Pancreas (tissue), 10 donors: ENCODE results near the gene TCL1B. TPM values are rescaled to one million over a fixed set of nuclear protein-coding genes. Genes with fewer than 3 reads are reported as not detected.

Experiments
- ATAC-seq, 4 donors: fragments of 200-7000 bp; cut with Tn5 transposase; one replicate each; pipeline versions ENCODE4 v1.8.0 to v1.9.1; 2020; ENCODE audit warnings: mild to moderate bottlenecking in 4 of 4, moderate library complexity in 4 of 4
- DNase-seq, 6 donors: peaks; one replicate each; pipeline ENCODE4 v3.0.0-alpha.2; 2020
- FAIRE-seq: peaks from 2 replicates; lab custom pipeline; 2012; peaks lifted over from hg19 to GRCh38; lab: Jason Lieb, UNC
- H3K27ac ChIP-seq, 4 donors: fragments of 200-600 bp; sonication (generic); 1 replicate in 3 of 4; 2 replicates in 1 of 4; pipeline versions ENCODE4 v1.5.0 to v1.8.0; 2020
- H3K27me3 ChIP-seq, 4 donors: fragments of 200-600 bp; one replicate each; pipeline ENCODE4 v1.8.0; 2021
- H3K36me3 ChIP-seq, 3 donors: fragments of 200-600 bp; sonication (generic) in 1 of 3; one replicate each; pipeline versions ENCODE4 v1.5.0 to v1.8.0; 2020 to 2021
- H3K4me1 ChIP-seq, 3 donors: fragments of 200-600 bp; one replicate each; pipeline ENCODE4 v1.8.0; 2021
- H3K4me3 ChIP-seq, 4 donors: fragments of 200-600 bp; sonication (generic) in 2 of 4; one replicate each; pipeline versions ENCODE4 v1.5.0 to v1.8.0; 2020 to 2021
- H3K9me3 ChIP-seq, 4 donors: fragments of 200-600 bp; one replicate each; pipeline ENCODE4 v1.8.0; 2021
- CTCF ChIP-seq, 4 donors: fragments of 200-600 bp; sonication (generic) in 3 of 4; IDR thresholded peaks; one replicate each; pipeline versions ENCODE4 v1.5.0 to v1.8.0; 2021; ENCODE audit warnings: antibody characterized with exemption in 4 of 4
- WGBS, 2 donors: extraction: QIAGEN DNeasy Blood & Tissue Kit; methylation state at CpG; one replicate each; pipeline ENCODE4 v1.1.7; 2013; 5-methylcytosine and 5-hydroxymethylcytosine counted together
- intact Hi-C, 3 donors: fragments of 100-400 bp; cut with DNase I; formaldehyde crosslinking; loops; one replicate each; pipeline versions ENCODE4 v1.11.1 to v1.14.2; 2022
- polyA plus RNA-seq, 2 donors: library from polyadenylated mRNA; stranded (reverse); fragments of 200-250 nt; gene quantifications; one replicate each; pipeline ENCODE4 v1.2.3, GENCODE V29; 2013
- total RNA-seq, 6 donors: library from RNA; stranded (reverse); fragmentation: NEBNext Ultra II Directional in 4 of 6; extraction: Animal tissue kit (Norgen Biotek cat#: 25700) in 4 of 6; gene quantifications; one replicate each; pipeline versions ENCODE4 v1.2.1 to v1.2.4, GENCODE V29; 2021 to 2023
- donor health status: healthy with polysubstance abuse.
- donor health status: DM: no; HTN: no; CAD: no; lungs with moderate emphysema.
- donor health status: DM: no; HTN: no; CAD: no.
- donor health status: control.
- donor health status: control.
- donor health status: Bipolar disorder and iron deficiency.
- donor health status: DM: yes; HTN: yes; CAD: no.
- donor health status: DM: no; HTN: no; CAD: no.
- donor health status: DM: no; HTN: no; CAD: no.
- donor health status: DM: yes; HTN: yes; CAD: no.

Gene TCL1B
- total and polyA plus RNA-seq, 8 donors: not detected

DNA sequence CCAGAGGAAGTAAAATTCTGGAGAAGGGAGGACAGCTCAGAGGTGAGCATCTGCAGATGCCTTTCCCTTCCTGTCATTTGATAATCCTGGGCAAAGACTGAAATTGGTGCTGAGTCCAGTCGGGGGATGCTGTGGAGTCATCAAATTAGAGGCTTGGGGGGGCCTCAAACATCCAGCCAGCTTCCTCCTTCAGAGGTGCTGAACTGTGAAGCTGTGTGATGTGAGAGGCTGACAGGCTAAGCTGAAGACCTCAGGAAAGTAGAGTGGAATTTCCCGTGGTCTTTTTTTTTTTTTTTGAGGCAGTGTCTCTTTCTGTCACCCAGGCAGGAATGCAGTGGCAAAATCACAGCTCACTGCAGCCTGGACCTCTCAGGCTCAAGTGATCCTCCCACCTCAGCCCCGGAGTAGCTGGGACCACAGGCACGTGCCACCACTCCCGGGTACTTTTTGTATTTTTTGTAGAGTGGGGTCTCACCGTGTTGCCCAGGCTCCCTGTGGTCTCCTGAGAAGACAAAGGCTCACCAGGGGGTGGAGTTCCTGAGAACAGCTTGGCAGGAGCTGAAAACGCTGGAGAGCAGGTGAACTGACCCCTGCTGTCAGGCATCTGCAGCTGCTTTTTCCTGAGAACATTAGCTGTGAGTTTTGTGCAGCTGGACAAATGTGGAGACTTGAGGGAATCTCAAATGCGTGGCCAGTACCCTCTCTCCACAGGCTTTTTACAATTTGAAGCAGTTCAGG lies 6.1 kb upstream of the TCL1B start:
- Histone ChIP-seq H3K36me3 (no peaks in the 10 kb centered on the region), H3K27me3 (no peaks in the 10 kb centered on the region), H3K9me3 (no peaks in the 10 kb centered on the region), H3K4me3 (no peak overlapping the region), H3K27ac (no peak overlapping the region), H3K4me1 (peaks cover 0 to 15% (median 5%) of the 10 kb centered on the region in 3 donors)
- 11 to 14% methylated on average over 8 of the region's 8 CpGs for WGBS, 2 donors
- TF ChIP-seq CTCF (IDR thresholded peaks at IDR 0.05): peak in 1 of 4 donors; percentile 18
- FAIRE-seq (no peak), DNase-seq (peak in 2 of 6 donors; percentile 27 to 36), ATAC-seq (peak; percentile 54 to 89 (median 76))
- intact Hi-C loops: loop anchor here in 2 of 3 donors (5.0 to 10.0 kb wide), 2 partner anchors 68 to 75 kb away; no protein-coding TSS in a partner anchor

- no peak overlapping the region for H3K4me3 ChIP-seq
- DNase-seq (no peak), FAIRE-seq (no peak), ATAC-seq (no peak)
- no peaks in the 10 kb centered on the region for H3K9me3 ChIP-seq
- H3K4me1 ChIP-seq: peaks cover 0 to 15% (median 5%) of the 10 kb centered on the region in 3 donors
- intact Hi-C loops: loop anchor here in 1 of 3 donors (10.0 kb wide), 1 partner anchor 76 kb away; no protein-coding TSS in a partner anchor
- TF ChIP-seq CTCF (IDR thresholded peaks at IDR 0.05): no peak
- H3K27ac ChIP-seq: no peak overlapping the region
- no peaks in the 10 kb centered on the region for H3K36me3 ChIP-seq
- WGBS, 2 donors: 95 to 97% methylated on average over 2 of the region's 2 CpGs
- no peaks in the 10 kb centered on the region for H3K27me3 ChIP-seq
These were observed 5.1 kb upstream of the TCL1B start for GRCh38 chr14:95681153-95681552.

DNA sequence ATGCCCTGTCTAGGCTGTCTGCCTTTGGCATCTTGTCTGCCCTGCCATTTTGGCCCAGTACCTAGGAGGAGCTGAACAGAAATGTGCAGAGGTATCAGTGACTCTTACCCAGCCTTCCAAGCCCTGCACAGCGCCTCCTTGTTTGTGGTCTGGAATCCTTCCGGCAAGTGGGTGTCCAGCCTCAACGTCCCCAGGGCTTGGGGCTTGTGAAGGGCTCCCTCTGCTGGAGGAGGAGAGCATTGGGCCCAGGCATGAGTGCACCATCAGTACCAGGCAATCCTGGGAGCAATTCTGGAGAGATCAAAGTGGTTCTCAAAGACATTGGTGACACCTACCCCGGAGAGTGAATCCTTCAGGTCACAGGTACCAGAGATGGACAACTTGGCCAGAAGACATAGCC lies 2.4 kb upstream of the TCL1B start:
- Histone ChIP-seq H3K4me3 (no peak overlapping the region), H3K36me3 (no peaks in the 10 kb centered on the region), H3K27ac (no peak overlapping the region), H3K9me3 (no peaks in the 10 kb centered on the region), H3K27me3 (no peaks in the 10 kb centered on the region), H3K4me1 (peaks cover 0 to 4% (median 0%) of the 10 kb centered on the region in 3 donors)
- peak in 2 of 6 donors; percentile 38 to 49 for DNase-seq
- TF ChIP-seq CTCF (IDR thresholded peaks at IDR 0.05): peak; percentile 47 to 72 (median 56)
- whole genome bisulfite sequencing, 2 donors: 27 to 48% methylated on average over 4 of the region's 4 CpGs
- peak; percentile 67 to 86 (median 76) for ATAC-seq
- no peak for FAIRE-seq
- intact Hi-C loops: loop anchor here in 1 of 3 donors (10.0 kb wide), 1 partner anchor 79 kb away; no protein-coding TSS in a partner anchor

DNA sequence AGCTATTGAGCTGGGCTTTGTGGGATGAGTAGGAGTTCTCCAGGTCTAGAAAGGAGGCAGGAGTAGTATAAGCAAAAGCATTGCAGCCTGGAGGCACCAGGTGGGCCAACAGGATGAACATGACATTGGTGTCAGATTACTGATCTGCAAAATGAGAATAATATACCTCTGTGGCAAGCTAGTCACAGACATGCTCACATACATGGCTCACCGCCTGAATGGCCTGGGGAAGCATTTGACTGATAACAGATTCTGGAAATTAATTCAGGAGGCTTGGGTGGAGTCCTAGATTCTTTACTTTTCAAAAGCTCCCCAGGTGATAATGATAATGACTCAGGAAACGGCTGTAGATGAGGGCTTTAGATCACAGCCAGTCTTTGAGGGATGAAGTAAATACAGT lies 709 bp downstream of the TCL1B start:
- 54 to 68% methylated on average over 2 of the region's 2 CpGs for WGBS, 2 donors

More for the DNA sequence above, 709 bp downstream of the TCL1B start:
- Histone ChIP-seq H3K36me3 (no peaks in the 10 kb centered on the region), H3K4me3 (no peak overlapping the region), H3K27ac (no peak overlapping the region), H3K27me3 (no peaks in the 10 kb centered on the region), H3K4me1 (no peaks in the 10 kb centered on the region), H3K9me3 (no peaks in the 10 kb centered on the region)
- FAIRE-seq: no peak
- DNase-seq: no peak
- TF ChIP-seq CTCF (IDR thresholded peaks at IDR 0.05): no peak
- intact Hi-C loops: loop anchor here in 2 of 3 donors (5.0 to 10.0 kb wide), 2 partner anchors 80 to 82 kb away; no protein-coding TSS in a partner anchor
- ATAC-seq: no peak
